NCI-H524 treated with DMSO at 0.1 percent for 48 hours (cell line): ENCODE results near the gene KIF25.

Experiments used
- DNase-seq: peaks from one replicate; lab custom pipeline; 2025; lab: John Stamatoyannopoulos, UW

Gene KIF25

DNA sequence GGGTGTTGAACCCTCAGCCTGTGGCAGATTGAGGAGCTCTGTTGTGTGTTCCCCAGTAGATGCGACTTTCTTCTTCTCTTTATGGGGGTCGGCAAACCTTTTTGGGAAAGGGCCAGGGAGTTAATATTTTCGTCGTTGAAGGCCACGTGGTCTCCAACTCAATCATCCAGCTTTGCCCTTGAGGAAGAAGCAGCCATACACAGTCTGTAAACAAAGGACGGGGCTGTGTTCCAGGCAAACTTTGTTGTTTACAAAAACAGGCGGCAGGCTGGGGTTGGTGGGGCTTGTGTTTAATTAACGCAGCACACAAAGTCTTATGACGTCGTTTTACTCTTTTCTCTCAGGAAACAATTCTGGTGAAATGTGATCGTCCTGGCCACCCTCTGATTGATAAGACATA is 20.2 kb downstream of the KIF25 start:
- DNase-seq, result no peak

DNA sequence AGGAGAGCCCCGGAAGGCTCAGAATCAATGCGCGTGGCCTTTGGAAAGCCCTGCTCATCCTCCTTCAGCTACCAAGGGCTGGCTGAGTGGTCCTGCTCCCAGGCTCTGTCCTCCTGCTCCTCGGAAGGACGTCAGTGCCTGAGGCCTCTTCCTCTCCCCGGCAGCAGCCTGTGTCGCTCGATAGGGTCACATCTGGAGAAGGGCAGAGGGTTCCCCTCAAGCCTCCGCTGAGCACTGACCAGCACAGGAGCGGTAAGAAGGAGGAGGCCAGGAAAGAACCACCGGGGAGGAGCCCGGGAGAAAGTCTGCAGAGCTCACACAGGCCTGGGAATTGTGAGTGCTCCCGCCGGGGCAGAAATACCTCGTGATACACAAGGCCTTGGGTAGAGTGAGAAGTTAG is 21.2 kb downstream of the KIF25 start:
- no peak for DNase-seq

GRCh38 chr6:168020242-168020641 is 22.8 kb downstream of the KIF25 start:
- no peak for DNase-seq

DNA sequence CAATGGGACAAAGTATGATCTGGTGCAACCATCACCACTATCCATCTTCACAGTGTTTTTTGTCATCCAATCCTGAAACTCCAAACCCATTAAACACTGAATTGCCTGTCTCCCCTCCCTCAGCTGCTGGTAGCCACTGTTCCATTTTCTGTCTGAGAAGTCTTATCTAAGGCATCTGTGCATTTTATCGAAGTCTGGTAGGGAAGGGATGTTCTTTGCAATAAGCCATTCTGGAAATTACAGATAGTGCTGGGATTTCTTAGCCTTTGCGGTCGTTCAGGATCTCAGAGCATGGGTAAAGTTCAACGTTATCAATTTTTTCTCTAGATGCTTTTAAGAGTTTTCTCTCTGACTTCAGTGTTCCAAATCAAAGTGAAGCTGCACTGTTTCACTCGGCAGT is 24.1 kb downstream of the KIF25 start:
- DNase-seq, result no peak

DNA sequence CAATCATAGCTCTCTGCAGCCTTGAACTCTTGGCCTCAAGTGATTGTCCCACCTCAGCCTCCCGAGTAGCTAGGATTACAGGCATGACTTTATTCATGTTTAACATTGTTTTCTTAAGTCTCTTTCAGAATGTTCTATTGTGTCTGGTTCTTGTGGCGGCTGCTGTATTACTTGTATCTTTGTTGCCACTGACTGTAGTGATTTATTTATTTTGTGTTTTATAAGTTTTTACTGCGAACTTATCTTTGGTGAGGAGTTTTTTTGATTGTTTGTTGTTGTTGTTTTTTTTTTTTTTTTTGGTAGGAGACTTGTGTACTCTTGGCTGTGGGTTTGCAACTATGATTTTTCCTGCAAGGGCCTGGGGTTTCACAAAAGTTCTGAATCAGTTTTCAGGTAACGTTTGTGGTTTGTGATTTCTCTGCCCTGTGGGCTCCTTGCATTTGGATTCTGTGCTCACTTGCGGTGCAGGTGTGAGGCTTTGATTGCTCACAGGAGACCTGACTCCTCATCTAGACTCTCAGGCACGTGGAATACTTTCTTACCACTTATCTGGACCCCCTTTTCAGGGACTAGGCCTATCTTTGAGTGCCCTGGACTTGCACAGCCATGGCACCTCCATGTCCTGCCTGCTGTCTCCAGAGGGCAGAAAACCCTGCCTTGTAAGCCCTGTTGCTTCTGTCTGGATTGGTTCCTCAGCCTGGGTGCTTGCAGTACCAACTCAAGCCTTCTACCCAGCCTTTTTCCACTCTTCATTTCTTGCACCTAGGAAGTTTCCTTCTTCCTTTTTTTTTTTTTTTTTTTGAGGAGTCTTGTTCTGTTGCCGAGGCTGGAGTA is 25.2 kb downstream of the KIF25 start:
- DNase-seq, result no peak

DNA sequence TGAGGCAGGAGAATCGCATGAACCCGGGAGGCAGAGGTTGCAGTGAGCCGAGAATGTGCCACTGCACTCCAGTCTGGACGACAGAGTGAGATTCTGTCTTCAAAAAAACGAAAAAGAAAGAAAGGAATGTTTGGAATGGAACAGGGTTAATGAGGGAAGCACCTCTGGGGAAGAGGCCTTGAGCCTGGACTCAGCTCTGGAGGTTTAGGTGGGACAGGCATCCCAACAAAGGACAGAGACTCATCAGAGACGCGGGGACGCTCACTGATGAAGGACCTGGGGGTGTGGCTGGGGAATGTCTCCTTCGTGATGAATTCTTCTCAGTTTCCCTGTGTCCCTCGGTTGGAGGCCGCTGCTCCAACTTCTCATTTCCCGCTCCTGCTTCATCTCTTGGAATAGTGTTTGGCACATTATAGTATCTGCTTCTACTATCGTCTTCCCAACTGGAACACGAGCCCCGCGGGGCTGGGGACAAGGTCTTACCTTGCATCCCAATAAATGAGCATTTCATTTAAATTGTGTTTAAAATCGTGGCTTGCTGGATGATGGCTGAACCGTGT is 27.6 kb downstream of the KIF25 start:
- no peak for DNase-seq

DNA sequence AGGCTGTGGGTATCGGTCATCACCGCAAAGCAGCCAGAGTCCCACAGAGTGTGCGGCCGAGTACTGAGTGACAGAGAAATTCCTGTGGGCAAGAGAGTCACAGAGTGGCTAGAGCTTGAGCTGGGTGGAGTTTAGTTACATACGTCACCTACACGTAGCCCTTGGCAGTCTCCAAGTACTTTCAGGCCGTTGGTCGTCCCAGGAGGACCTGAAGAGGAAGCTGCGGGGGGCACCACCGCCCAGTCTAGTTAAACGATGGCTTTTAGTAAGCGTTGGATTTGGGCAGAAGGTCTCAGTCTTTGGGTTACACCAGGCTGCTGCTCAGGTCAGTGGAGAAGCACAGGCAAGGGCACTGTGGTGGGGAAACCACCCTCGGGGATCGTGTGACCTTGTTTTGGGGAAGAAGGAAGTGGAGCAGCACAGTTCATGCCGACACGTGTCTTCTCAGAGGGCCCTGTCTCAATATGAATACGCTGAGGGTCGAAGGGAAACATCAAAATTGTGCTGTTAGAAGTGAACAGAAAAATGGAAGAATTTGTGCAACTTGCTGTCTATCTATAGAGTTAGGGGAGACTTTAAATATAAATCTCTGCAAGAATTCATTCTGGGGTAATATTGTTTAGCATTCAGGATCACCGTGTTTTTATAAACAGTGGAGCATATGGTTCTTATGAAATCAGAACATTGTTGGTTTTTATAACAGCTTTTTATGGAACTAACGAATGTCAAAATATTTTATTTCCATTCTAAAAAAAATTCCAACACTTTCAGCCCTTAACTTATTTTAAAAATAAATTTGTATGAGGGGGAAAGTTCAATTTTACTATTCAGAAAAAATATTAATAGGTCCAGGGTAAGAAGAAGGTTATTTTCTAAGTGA is 28.6 kb downstream of the KIF25 start:
- DNase-seq, result no peak

DNA sequence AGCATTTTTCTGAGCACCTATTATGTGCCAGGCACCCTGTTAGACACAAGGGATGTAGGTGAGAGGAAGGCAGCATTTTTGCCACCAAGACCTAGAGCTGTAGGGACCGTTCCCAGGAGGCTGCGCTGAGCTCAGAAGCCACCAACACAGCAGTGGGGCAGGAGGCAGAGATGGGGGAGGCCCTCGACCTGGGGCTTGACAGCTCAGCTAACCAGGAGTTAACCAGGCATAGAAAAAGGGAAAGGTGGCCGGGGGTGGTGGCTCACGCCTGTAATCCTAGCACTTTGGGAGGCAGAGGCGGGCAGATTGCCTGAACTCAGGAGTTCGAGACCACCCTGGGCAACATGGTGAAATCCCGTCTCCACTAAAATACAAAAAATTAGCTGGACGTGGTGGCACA is 29.5 kb downstream of the KIF25 start:
- DNase-seq, result no peak

GRCh38 chr6:168027521-168027920 is 30.1 kb downstream of the KIF25 start:
- DNase-seq, result no peak

GRCh38 chr6:168028181-168028580 is 30.7 kb downstream of the KIF25 start:
- DNase-seq, result no peak

- DNase-seq, result no peak
These were observed 32.2 kb downstream of the KIF25 start for GRCh38 chr6:168029459-168030217.

GRCh38 chr6:168030218-168030746 is 32.8 kb downstream of the KIF25 start:
- no peak for DNase-seq

GRCh38 chr6:168030908-168031307 is 33.4 kb downstream of the KIF25 start:
- no peak for DNase-seq

- no peak for DNase-seq
These were observed 34.0 kb downstream of the KIF25 start for GRCh38 chr6:168031411-168031971.

GRCh38 chr6:168032005-168032760 is 34.7 kb downstream of the KIF25 start:
- DNase-seq, result no peak

GRCh38 chr6:168033791-168034190 is 36.3 kb downstream of the KIF25 start:
- DNase-seq, result no peak

GRCh38 chr6:168034537-168034936 is 37.1 kb downstream of the KIF25 start:
- no peak for DNase-seq

DNA sequence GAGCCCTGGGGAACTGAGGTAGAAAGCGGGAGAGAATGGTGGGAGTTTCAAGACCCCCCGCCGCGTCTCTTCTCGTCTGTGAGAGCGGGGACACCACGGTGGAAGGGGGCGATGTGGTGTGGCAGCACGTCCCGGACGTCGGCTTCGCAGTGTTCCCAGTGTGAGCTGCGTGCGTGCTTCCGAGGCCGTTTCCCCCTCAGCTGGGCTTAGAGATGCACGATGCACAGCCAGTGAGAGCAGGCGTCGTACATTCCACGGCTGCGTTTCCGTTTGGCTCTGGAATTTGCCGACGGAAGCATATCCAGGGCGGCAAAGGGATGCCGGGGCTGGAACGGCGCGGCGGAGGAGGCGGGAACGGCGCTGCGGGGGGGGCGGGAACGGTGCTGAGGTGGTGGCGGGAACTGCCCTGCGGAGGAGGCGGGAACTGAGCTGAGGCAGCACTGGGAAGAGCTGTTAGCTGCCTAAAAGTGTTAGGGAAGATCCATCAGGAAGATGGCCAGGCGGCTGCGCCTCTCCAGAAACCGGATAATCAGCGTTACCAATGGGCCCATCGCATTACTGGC is 37.7 kb downstream of the KIF25 start:
- peak; percentile 6 for DNase-seq

- peak; percentile 48 for DNase-seq
These were observed 38.4 kb downstream of the KIF25 start for GRCh38 chr6:168035661-168036545.
